Osteoblast (primary cell): ENCODE measurements around the gene SMARCA2. TPM values are rescaled to one million over a fixed set of nuclear protein-coding genes. Genes with fewer than 3 reads are reported as not detected.

Source experiments
- DNase-seq: peaks from one replicate; pipeline ENCODE4 v3.0.0; 2011; ENCODE audit warnings: low spot score, mixed read lengths; ENCODE audit not compliant: insufficient read length; ENCODE audit errors: missing footprints
- H2AFZ ChIP-seq: 2 replicates; pipeline ENCODE4 v1.6.0; 2011; ENCODE audit warnings: mild to moderate bottlenecking, low read length
- H3K27ac ChIP-seq: 2 replicates; pipeline ENCODE4 v1.5.1; 2011; ENCODE audit warnings: mild to moderate bottlenecking, low read depth, low read length, moderate library complexity
- H3K27me3 ChIP-seq: 2 replicates; pipeline ENCODE4 v1.6.0; 2012; ENCODE audit warnings: mild to moderate bottlenecking, control low read depth, inconsistent platforms, low read length, moderate library complexity; ENCODE audit not compliant: insufficient read depth
- H3K36me3 ChIP-seq: 2 replicates; pipeline ENCODE4 v1.5.1; 2011; ENCODE audit warnings: mild to moderate bottlenecking, low read length, control low read depth, moderate library complexity; ENCODE audit not compliant: insufficient read depth
- H3K4me1 ChIP-seq: 2 replicates; pipeline ENCODE4 v1.5.1; 2011; ENCODE audit warnings: mild to moderate bottlenecking, low read length, control low read depth, moderate library complexity; ENCODE audit not compliant: insufficient read depth
- H3K4me2 ChIP-seq: 2 replicates; pipeline ENCODE4 v1.6.0; 2011; ENCODE audit warnings: mild to moderate bottlenecking, low read length; ENCODE audit not compliant: insufficient read depth
- H3K4me3 ChIP-seq: fragments of 200-600 bp; sonication (generic); 3 replicates; pipeline ENCODE4 v1.5.1; 2012; ENCODE audit warnings: mild to moderate bottlenecking, low read length, inconsistent platforms; ENCODE audit not compliant: insufficient read depth
- H3K79me2 ChIP-seq: 2 replicates; pipeline ENCODE4 v1.6.0; 2012; ENCODE audit warnings: mild to moderate bottlenecking, low read length, control low read depth, inconsistent platforms; ENCODE audit not compliant: insufficient read depth
- H3K9me3 ChIP-seq: 2 replicates; pipeline ENCODE4 v1.5.1; 2011; ENCODE audit warnings: low read depth, low read length, control low read depth
- H4K20me1 ChIP-seq: 2 replicates; pipeline ENCODE4 v1.6.0; 2012; ENCODE audit warnings: mild to moderate bottlenecking, low read length, control low read depth; ENCODE audit not compliant: insufficient read depth
- CTCF ChIP-seq: IDR thresholded peaks from 2 replicates; pipeline ENCODE4 v1.5.1; 2011; ENCODE audit warnings: mild to moderate bottlenecking, low read depth, low read length, moderate library complexity; ENCODE audit errors: extremely low read depth
- total RNA-seq: library from RNA; depleted of rRNA; stranded (reverse); fragments of >200 nt; gene quantifications from 2 replicates; pipeline ENCODE4 v1.2.3, GENCODE V29; 2012

Gene SMARCA2
- total RNA-seq, 1 donor, result 101 TPM

- Histone ChIP-seq H3K79me2 (no peaks in the 10 kb centered on the region), H3K4me3 (no peak overlapping the region), H3K9me3 (no peaks in the 10 kb centered on the region), H3K27ac (no peak overlapping the region), H3K4me2 (no peak overlapping the region), H3K4me1 (no peaks in the 10 kb centered on the region), H4K20me1 (no peaks in the 10 kb centered on the region), H3K27me3 (no peaks in the 10 kb centered on the region), H3K36me3 (no peaks in the 10 kb centered on the region), H2AFZ (no peak overlapping the region)
- no peak for TF ChIP-seq CTCF
- DNase-seq, result no peak
These were observed 183.9 kb downstream of the SMARCA2 start for GRCh38 chr9:2198956-2199635.

- no peaks in the 10 kb centered on the region for H3K4me1 ChIP-seq
- no peak for DNase-seq
- H3K36me3 ChIP-seq, result no peaks in the 10 kb centered on the region
- no peaks in the 10 kb centered on the region for H4K20me1 ChIP-seq
- H3K9me3 ChIP-seq, result no peaks in the 10 kb centered on the region
- no peak overlapping the region for H3K27ac ChIP-seq
- TF ChIP-seq CTCF, result no peak
- H3K27me3 ChIP-seq, result no peaks in the 10 kb centered on the region
- no peak overlapping the region for H2AFZ ChIP-seq
- H3K79me2 ChIP-seq, result no peaks in the 10 kb centered on the region
- no peak overlapping the region for H3K4me3 ChIP-seq
- no peak overlapping the region for H3K4me2 ChIP-seq
These were observed 185.1 kb downstream of the SMARCA2 start for GRCh38 chr9:2199999-2200796.

- no peak overlapping the region for H2AFZ ChIP-seq
- no peaks in the 10 kb centered on the region for H3K79me2 ChIP-seq
- no peaks in the 10 kb centered on the region for H3K9me3 ChIP-seq
- H3K36me3 ChIP-seq, result no peaks in the 10 kb centered on the region
- no peak for TF ChIP-seq CTCF
- no peak for DNase-seq
- peaks cover 17% of the 10 kb centered on the region for H3K4me1 ChIP-seq
- no peak overlapping the region for H3K27ac ChIP-seq
- no peak overlapping the region for H3K4me3 ChIP-seq
- no peaks in the 10 kb centered on the region for H3K27me3 ChIP-seq
- H4K20me1 ChIP-seq, result no peaks in the 10 kb centered on the region
- H3K4me2 ChIP-seq, result no peak overlapping the region
These were observed 193.3 kb downstream of the SMARCA2 start for GRCh38 chr9:2208465-2208864.

DNA sequence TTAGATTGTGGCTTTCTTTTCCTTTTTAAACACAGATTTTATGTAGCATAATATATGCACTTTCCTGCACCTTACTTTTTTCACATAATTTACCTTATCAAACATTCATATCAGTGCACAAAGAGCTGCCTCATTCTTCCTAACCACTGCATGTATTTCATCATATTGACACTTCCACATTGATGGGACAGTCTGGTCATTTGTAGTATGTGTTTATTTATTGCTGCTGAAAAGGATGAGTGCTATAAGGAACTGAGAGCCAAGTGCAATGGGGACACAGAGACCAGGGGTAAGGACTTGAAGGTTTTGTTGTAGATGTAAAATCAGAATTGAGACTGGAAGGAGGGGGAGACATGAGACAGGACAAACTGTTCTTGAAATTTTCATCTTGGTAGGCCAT is 193.8 kb downstream of the SMARCA2 start:
- H3K4me1 ChIP-seq, result peaks cover 17% of the 10 kb centered on the region
- no peaks in the 10 kb centered on the region for H4K20me1 ChIP-seq
- H3K36me3 ChIP-seq, result no peaks in the 10 kb centered on the region
- no peak for DNase-seq
- no peaks in the 10 kb centered on the region for H3K27me3 ChIP-seq
- H2AFZ ChIP-seq, result no peak overlapping the region
- TF ChIP-seq CTCF, result no peak
- H3K9me3 ChIP-seq, result no peaks in the 10 kb centered on the region
- H3K4me2 ChIP-seq, result no peak overlapping the region
- no peak overlapping the region for H3K4me3 ChIP-seq
- H3K79me2 ChIP-seq, result no peaks in the 10 kb centered on the region
- no peak overlapping the region for H3K27ac ChIP-seq
